Measurements from ENCODE around the gene FGF7. TPM values are rescaled to one million over a fixed set of nuclear protein-coding genes. Genes with fewer than 3 reads are reported as not detected.
"Not testable (repeated sequence)": the region's sequence is repeated elsewhere in the genome, so short reads cannot be mapped to it uniquely, and the experiment has no call there.

FGF7 gene, protein sequence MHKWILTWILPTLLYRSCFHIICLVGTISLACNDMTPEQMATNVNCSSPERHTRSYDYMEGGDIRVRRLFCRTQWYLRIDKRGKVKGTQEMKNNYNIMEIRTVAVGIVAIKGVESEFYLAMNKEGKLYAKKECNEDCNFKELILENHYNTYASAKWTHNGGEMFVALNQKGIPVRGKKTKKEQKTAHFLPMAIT
- 99.0 TPM for total RNA-seq

DNA sequence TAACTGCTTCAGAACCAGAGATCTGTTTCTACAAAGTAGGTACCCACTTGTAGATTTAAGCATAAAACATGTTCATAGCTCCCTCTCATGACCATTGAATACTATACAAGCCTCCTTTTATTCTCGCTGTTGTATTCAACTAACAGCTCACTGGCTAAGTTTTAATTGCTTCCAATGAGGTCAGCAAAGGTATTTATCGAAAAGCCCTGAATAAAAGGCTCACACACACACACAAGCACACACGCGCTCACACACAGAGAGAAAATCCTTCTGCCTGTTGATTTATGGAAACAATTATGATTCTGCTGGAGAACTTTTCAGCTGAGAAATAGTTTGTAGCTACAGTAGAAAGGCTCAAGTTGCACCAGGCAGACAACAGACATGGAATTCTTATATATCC lies at the start of gene FGF7:
Gene FGF7, plus strand, starts transcription at position 222 of the 400 bp plus-strand sequence. CDS start 1,056 bp downstream, outside the sequence.
- no peak for DNase-seq (ENCODE audit: low spot score)

DNA sequence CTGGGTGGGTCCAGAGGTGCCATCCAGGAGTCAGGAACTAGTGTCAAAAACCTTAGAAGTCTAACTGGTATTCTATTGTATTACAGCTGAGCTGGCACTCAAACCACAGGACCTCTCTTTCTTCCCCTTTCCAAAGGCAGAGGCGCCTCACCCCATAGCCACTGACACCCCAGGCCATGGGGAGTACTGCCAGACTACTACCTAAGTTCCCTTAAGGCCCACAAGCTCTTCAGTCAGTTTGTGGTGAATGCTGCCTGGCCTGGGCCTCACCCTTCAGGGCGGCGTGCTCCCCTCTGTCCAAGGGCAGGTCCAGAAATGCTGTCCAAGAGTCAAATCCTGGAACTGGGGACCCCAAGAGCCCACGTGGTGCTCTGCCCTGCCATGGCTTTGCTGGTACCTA lies 43.0 kb upstream of the FGF7 start:
- no peak for DNase-seq (ENCODE audit: low spot score)

DNA sequence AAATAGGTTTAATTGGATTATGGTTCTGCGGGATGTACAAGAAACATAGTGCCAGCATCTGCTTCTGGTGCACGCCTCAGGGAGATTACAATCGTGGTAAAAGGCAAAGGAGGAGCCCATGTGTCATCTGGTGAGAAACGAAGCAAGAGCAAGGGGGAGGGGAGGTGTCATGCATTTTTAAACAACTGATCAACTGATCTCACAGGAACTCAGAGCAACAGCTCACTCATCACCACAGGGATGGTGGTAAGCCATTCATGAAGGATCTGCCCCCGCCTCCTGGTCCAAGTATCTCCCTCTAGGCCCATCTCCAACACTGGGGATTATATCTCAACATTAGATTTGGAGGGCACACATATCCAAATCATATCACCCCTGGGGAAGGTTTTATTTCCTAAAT lies 42.1 kb upstream of the FGF7 start:
- DNase-seq (ENCODE audit: low spot score), result no peak

DNA sequence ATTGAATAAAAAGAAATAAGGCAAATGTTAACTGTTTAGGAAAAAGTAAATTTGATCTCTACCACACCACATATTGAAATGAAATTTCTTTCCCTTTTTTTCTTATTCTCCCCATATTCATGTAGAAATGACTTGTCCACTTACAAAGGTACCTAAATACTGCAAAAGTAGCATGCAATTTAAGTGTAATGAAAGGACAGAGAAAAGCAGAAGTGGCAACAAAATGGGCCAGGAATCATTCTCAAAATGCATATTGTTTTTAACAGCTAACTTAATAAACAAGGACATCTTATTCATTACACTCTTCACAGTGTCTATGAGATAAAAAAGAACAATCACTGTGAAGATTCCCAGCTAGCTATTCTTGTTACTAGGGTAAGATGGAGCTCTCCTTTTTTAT lies 40.6 kb upstream of the FGF7 start:
- no peak for DNase-seq (ENCODE audit: low spot score)

DNA sequence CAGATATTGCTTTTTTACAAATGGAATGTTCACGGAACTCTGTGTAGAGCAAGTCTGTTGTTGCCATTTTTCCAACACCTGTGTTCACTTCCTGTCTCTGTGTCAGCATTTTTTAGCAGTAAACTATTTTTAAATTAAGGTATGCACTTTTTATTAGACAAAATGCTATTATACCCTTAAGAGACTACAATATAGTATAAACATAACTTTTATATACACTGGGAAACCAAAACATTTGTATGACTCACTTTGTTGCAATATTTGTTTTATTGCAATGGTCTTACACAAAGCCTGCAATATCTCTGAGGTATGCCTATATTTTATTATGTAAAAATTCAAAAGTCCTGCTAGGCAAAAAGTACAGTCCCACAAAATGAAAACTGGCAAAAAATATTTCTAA lies 39.8 kb upstream of the FGF7 start:
- DNase-seq (ENCODE audit: low spot score), result no peak

DNA sequence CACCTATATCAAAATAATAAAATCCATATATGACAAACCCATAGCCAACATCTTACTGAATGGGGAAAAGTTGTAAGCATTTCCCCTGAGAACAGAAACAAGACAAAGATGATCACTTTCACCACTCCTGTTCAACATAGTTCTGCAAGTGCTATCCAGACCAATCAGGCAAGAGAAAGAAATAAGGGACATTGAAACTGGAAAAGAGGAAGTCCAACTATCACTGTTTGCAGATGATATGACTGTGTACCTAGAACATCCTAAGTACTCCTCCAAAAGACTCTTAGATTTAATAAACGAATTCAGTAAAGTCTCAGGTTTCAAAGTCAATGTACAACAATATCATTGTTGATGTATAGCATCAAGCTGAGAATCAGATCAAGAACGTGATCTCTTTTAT lies 35.6 kb upstream of the FGF7 start:
- no peak for DNase-seq (ENCODE audit: low spot score)

DNA sequence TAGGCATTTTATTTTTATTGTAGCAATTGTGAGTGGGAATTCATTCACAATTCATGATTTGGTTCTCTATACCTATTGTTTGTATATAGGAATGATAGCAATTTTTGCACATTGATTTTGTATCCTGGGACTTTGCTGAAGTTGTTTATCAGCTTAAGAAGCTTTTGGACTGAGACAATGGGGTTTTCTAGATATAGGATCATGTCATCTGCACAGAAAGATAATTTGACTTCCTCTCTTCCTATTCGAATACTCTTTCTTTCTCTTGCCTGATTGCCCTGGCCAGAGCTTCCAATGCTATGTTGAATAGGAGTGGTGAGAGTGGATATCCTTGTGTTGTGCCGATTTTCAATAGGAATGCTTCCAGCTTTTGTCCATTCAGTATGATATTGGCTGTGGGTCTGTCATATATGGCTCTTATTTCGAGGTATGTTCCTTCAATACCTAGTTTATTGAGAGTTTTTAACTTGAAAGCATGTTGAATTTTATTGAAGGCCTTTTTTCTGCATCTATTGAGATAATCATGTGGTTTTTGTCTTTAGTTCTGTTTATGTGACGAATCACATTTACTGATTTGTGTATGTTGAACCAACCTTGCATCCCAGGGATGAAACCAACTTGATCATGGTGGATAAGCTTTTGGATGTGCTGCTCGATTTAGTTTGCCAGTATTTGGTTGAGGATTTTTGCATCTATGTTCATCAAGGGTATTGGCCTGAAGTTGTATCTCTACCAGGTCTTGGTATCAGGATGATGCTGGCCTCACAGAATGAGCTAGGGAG lies 20.3 kb upstream of the FGF7 start:
- DNase-seq (ENCODE audit: low spot score), result not testable (repeated sequence)

DNA sequence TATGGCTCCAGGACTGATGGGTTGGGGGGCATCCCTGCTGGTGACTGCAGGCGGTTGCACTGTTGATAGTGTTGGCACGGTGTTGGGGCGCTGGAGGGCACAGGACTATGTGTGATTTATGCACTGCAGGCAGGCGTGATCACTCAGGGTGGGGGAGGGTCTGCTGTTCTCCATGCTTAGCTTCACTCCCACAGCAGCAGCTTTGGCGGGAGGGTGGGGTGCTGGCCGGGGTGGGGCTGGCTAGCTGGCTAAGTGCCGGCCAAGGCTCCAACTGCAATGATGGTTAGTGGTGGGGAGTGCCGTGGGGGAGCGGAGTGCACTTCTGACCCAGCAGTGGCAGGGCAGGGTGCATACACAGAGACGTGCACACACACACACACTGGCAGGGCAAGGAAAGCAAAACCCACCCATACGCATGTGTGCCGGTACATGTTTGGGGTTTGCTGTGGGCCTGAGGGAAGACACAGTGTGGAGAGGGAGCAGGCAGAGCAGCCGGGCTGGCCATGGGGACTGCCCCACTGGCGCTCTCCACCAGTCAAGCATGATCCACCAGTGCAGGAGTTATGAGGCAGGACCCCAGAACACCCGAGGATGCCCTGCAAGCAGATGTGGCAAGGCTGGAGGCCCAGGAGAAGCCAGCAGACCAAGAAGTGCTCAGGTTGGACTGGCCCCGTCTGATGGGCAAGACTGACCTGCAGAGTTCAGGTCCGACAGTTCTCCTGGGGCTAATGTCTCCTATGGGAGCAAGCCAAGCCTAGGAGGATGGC lies 16.5 kb upstream of the FGF7 start:
- no peak for DNase-seq (ENCODE audit: low spot score)

DNA sequence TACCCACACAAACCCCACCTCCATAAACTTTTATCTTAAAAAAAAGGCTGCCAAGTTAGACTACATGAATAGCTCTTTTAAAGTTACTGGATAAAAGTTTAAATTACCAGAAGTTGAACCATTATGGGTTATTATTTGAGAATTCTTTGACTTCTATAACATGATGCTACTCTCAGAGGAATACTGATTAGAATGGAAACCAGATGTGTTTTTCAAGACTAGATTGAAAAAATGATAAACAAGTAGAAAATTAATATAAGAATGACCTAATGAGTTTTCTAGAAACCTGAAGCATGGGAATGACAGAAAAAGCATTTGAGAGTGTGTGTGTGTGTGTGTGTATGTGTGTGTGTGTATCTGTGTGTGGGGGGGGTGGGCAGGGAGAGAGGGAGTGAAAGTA lies 12.4 kb upstream of the FGF7 start:
- no peak for DNase-seq (ENCODE audit: low spot score)

DNA sequence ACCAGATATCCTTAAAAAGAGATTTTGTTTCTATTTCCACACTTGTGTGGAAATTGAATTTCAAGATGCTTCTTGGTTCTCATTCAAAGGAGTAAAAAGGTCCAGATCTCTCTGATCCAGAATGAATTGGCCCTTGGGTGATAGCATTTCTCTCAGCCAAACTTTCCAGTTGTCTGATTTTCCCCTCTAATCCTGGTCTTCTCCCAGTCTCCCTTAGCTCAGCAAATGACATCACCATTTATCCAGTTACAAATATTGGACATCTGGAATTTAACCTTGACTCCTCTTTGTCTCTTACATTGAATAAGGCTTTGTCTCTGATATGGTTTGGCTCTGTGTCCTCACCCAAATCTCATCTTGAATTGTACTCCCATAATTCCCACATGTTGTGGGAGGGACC lies 10.2 kb upstream of the FGF7 start:
- no peak for DNase-seq (ENCODE audit: low spot score)

DNA sequence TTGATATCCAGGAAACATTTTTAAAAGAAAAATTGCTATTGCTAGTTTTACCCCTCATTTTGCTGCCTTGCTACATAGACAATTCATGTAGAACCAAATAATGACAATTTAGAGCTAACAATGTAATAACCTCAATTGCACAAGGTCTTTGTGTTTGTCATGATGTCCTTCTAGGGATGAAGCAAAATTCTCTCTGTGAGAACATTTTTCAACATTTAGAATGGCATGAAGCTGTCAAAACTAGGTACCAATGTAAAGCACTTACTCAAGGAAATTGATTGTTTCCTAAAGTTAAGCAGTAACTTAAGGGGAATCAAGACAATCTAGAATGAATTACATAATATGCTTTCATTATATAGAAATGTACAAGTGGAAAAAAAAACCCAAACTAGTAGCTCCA lies 7.9 kb upstream of the FGF7 start:
- no peak for DNase-seq (ENCODE audit: low spot score)

DNA sequence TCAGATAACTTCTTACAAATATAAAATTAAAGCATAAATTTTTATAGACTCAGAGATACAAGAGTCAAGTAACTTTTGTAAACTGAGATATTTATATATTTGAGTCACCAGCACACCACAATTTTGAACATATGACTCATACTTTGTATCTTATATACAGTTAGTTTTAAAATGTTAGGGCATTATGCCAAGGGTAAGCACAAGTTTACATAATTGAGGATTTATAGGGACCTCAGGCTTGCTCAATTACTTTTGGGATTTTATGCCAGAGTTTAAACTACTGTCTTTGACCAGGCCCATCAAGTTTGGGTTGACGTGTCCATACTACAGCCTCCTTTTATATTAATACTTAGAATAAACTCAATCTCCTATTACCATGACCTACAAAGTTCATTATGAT lies 7.4 kb upstream of the FGF7 start:
- no peak for DNase-seq (ENCODE audit: low spot score)

DNA sequence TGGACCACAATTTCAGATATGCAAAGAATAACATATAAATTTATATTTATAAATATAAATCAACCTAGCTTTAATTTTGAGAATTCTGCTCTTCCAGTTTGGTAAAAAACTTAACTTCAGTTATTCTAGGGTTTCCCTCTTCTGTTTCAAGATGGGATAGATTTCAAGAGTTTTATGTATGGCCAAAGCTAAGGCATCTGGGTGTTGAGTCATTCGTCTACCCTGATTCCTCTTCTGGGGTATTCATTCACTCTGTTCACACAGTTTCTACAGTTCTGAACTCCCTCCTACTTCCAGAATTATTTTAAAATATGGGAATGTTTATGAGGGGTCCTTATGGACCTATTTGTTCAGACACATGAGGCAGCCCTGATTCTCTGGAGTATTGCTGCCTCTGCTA lies 4.2 kb upstream of the FGF7 start:
- DNase-seq (ENCODE audit: low spot score), result no peak

DNA sequence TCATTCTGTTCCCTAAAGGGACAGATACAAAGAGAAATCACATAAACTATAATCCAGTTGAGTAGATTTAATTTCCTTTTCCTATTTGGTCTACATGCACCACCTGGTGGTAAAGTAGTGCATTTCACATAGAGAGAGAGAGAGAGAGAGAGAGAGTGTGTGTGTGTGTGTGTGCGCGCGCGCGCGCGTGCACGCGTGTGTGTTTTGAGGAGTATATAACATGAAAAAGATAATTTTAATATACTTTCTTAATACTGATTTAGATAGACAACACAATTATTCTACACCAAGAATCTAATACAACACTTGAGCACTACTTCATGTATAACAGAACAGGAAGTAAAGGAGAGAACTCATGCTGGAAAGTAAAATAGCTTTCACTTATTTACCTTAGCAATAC lies 1.1 kb upstream of the FGF7 start:
- DNase-seq (ENCODE audit: low spot score), result peak; percentile 37

DNA sequence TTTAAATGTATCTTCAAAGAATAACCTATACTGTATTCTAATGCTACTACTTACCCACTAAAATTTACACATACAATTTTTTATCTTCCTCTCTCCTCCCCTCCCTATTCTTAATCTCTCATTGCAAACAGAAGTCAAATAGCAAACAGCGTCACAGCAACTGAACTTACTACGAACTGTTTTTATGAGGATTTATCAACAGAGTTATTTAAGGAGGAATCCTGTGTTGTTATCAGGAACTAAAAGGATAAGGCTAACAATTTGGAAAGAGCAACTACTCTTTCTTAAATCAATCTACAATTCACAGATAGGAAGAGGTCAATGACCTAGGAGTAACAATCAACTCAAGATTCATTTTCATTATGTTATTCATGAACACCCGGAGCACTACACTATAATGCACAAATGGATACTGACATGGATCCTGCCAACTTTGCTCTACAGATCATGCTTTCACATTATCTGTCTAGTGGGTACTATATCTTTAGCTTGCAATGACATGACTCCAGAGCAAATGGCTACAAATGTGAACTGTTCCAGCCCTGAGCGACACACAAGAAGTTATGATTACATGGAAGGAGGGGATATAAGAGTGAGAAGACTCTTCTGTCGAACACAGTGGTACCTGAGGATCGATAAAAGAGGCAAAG lies 984 bp downstream of the FGF7 start:
- DNase-seq (ENCODE audit: low spot score), result no peak

DNA sequence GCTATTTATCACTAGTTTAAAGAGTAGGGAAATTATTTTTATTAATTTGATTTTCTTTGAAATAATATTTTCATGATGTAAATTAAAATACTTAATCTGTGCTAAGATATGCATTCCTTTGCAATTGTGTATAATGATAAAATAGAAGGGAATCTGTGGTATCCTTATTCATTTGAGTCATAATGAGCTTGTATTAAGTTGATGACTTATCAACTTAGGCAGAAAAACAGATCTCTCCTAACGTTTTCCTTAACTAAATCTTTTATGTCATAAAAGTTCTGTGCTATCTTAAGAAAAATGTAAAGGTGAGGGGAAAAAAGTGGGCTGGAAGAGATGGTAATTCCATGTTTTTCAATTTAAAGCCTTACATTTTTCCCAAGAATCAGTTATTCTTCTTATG lies 1.9 kb downstream of the FGF7 start:
- no peak for DNase-seq (ENCODE audit: low spot score)

DNA sequence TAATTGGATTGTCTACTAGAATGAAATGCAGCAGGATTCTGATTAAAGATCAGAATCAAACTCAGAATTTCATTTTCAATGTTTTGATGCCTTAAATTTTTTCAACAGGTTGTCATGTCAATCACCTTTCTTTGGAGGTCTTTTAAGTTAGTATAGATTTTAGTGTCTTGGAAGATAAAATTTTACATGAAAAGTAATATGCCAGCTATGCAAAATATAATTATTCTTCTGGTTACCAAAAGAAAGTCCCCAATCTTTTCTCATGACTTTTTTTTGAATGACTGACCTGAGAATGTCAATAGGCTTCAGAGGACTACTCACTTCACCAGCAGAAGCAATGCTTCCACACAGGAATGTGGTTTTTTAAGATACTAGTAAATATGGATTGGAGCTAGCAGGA lies 4.3 kb downstream of the FGF7 start:
- DNase-seq (ENCODE audit: low spot score), result no peak

DNA sequence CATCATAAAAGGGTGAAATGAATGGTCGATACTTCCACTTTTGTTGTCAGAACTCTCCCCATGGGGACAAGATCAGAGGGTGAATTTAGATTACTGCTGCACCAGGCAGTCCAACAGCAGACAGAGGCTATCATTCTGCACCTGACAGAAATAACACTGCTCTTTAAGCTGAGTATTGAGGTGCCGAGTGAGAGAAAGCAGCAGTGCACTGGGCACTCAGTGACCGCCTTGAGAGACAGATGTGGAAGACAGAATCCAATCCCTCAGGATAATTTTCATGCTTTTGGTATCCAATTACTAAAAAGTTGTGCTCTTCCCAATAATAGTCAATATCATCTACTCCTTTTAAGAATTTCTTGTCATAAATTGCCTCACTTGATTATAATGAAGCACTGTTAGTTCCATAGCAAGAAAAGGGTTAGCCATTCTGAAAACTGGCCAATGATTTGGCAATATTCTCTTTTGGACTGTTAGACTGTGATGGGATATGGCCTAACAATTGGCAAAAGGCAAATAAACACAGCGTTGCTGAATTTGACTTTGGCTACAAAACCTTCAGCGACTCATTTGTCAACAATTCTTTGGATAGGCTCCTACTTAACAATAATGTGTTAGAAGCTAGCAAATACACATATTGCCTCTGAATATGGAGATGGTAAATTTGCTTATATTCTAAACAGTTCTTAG lies 5.5 kb downstream of the FGF7 start:
- DNase-seq (ENCODE audit: low spot score), result no peak

DNA sequence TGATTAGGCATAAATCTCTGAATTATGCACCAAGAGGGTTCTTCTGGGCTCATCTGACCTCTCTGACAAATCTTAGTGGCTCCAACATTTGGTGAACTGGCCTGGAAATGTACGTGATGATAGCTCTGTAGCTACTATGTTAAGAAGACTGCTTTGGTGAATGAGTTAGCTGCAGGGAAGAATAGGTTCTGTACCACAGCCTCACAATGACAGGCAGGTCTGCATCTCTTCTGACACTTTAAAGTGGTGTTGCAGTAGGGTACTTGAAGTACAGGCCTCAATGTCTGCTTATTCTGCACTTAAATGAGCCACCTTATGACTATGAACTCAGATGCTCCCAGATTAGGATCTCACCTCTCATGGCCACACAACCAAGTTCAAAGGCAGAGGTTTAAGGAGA lies 7.0 kb downstream of the FGF7 start:
- no peak for DNase-seq (ENCODE audit: low spot score)

DNA sequence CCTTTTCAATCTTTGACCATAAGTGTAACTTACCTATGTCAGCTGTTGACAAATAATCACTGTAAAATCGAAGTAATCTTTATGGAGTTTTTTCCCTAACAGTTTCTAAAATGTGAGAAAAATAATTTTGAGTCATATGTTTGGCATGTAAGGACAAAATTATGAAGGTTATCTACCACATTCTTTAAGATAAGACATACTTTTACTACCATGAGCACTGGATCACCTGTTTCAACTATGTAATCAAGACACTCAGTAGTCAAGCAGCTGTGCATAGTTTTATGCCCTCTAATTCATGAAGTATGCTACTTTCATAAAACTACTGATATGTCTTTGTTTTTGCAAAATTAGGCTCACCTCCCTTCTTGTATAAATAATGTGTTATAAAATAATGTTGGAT lies 12.1 kb downstream of the FGF7 start:
- DNase-seq (ENCODE audit: low spot score), result no peak

DNA sequence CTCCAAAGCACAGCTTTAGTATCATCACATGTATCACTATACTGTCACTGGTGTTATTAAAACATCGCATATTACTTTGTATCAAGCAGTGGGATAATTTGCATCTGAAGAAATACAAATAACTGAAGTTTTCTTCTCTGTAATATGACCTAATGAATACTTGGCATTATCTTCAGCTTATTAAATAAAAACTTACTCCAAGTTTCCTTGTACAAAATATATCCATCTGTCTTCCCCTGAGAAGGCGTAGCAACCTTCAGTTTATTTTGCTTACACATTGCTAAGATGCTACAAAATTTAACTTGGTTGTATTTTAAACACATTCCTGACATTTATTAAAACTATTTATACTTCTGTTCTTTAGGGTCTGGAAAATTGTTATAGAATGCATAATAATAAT lies 13.7 kb downstream of the FGF7 start:
- DNase-seq (ENCODE audit: low spot score), result no peak

Measured in mucosa of gallbladder (tissue), 1 donor.